MM.1S (cell line): ENCODE data around the gene SUMO4.

ENCODE experiments used
- DNase-seq: peaks from one replicate; pipeline ENCODE4 v3.0.0-alpha.2; 2015
- H2AFZ ChIP-seq: fragments of 300-600 bp; sonication (generic); 2 replicates; pipeline ENCODE4 v1.6.0; 2016; ENCODE audit warnings: antibody characterized with exemption, low read length
- H3F3A ChIP-seq: fragments of 300-600 bp; sonication (generic); 2 replicates; pipeline ENCODE4 v1.6.1; 2016; ENCODE audit warnings: mild to moderate bottlenecking, antibody characterized with exemption, low read length, moderate library complexity, mixed read lengths; ENCODE audit not compliant: insufficient read depth
- H3K27ac ChIP-seq: fragments of 300-600 bp; sonication (generic); 2 replicates; pipeline ENCODE4 v1.5.1; 2016; ENCODE audit warnings: mild to moderate bottlenecking, low read length
- H3K27me3 ChIP-seq: fragments of 300-600 bp; sonication (generic); replicated peaks from 2 replicates; pipeline ENCODE4 v1.6.0; 2016; ENCODE audit warnings: low read length; ENCODE audit not compliant: insufficient read depth
- H3K36me3 ChIP-seq: fragments of 300-600 bp; sonication (generic); replicated peaks from 2 replicates; pipeline ENCODE4 v1.6.1; 2016; ENCODE audit warnings: mild to moderate bottlenecking, low read length, mixed read lengths; ENCODE audit not compliant: insufficient read depth
- H3K4me1 ChIP-seq: fragments of 300-600 bp; sonication (generic); 2 replicates; pipeline ENCODE4 v1.6.1; 2016; ENCODE audit warnings: low read length, mixed read lengths
- H3K4me2 ChIP-seq: fragments of 300-600 bp; sonication (generic); 2 replicates; pipeline ENCODE4 v1.6.0; 2016; ENCODE audit warnings: low read depth, low read length
- H3K4me3 ChIP-seq: fragments of 300-600 bp; sonication (generic); 2 replicates; pipeline ENCODE4 v1.5.1; 2016; ENCODE audit warnings: low read length, mixed read lengths
- H3K79me2 ChIP-seq: fragments of 300-600 bp; sonication (generic); 2 replicates; pipeline ENCODE4 v1.6.1; 2016; ENCODE audit warnings: mixed run types, low read length, mixed read lengths
- H3K9ac ChIP-seq: fragments of 300-600 bp; sonication (generic); 2 replicates; pipeline ENCODE4 v1.6.1; 2016; ENCODE audit warnings: low read length, mixed read lengths
- H3K9me2 ChIP-seq: fragments of 300-600 bp; sonication (generic); replicated peaks from 2 replicates; pipeline ENCODE4 v1.6.1; 2016; ENCODE audit warnings: mild to moderate bottlenecking, low read length, mixed read lengths; ENCODE audit not compliant: insufficient read depth
- H3K9me3 ChIP-seq: fragments of 300-600 bp; sonication (generic); replicated peaks from 2 replicates; pipeline ENCODE4 v1.6.1; 2016; ENCODE audit warnings: mild to moderate bottlenecking, low read length, mixed read lengths; ENCODE audit not compliant: insufficient read depth
- H4K20me1 ChIP-seq: fragments of 300-600 bp; sonication (generic); 2 replicates; pipeline ENCODE4 v1.6.1; 2016; ENCODE audit warnings: mild to moderate bottlenecking, low read length, moderate library complexity, mixed read lengths; ENCODE audit not compliant: insufficient read depth
- EZH2 ChIP-seq: fragments of 300-600 bp; sonication (generic); optimal IDR thresholded peaks from 2 replicates; pipeline ENCODE3; 2017; ENCODE audit warnings: low read depth, mild to moderate bottlenecking, antibody characterized with exemption, low read length, mixed read lengths
- EZH2phosphoT487 ChIP-seq: fragments of 300-600 bp; sonication (generic); IDR thresholded peaks from 2 replicates; pipeline ENCODE4 v1.6.1; 2018; ENCODE audit warnings: antibody characterized with exemption, low read length
- TF ChIP-seq, protein P1 (sequence below): fragments of 300-600 bp; sonication (generic); IDR thresholded peaks from 2 replicates; pipeline ENCODE4 v1.5.1; 2016; ENCODE audit warnings: antibody characterized with exemption, low read length, mixed read lengths

The SUMO4 gene

DNA sequence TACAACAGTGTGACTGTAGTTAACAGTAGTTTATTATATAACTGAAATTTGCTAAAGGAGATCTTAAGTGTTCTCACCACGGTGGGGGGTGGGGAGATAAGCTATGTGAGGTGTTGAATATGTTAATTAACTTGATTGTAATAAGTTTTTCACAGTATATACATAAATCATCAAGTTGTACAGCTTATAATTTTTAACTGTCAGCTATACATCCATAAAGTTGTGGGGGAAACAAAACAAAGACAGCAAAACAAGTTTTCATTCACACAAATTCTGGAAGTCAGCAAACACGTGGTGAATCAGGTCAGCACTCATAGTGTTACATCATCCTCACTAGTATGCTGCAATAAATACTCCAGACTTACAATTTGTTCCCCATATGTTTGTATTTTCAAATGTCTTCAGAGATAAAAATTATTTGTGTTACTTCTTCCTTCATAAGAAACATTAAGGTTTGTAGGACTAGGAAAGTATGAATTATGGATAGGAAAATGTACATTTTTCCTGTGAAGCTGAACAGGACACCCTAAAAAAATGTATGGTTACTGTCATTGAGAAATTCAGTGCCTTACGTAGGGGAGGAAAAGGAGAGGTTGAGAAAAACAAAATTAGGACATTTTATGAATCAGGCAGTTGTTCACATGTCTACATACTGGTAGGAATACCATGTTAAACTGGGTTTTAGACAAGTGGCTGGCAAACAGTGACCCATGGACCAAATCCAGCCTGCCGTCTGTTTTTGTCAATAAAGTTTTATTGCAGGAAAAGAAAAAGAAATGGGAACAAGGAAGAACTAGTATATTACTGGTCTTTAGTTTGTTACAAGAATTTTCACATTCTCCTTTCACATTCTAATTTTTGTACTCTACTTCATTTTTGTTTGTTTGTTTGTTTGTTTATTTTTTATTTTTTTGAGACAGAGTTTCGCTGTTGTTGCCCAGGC, 6.0 kb downstream of the SUMO4 start:
- TF ChIP-seq, protein P1, sequence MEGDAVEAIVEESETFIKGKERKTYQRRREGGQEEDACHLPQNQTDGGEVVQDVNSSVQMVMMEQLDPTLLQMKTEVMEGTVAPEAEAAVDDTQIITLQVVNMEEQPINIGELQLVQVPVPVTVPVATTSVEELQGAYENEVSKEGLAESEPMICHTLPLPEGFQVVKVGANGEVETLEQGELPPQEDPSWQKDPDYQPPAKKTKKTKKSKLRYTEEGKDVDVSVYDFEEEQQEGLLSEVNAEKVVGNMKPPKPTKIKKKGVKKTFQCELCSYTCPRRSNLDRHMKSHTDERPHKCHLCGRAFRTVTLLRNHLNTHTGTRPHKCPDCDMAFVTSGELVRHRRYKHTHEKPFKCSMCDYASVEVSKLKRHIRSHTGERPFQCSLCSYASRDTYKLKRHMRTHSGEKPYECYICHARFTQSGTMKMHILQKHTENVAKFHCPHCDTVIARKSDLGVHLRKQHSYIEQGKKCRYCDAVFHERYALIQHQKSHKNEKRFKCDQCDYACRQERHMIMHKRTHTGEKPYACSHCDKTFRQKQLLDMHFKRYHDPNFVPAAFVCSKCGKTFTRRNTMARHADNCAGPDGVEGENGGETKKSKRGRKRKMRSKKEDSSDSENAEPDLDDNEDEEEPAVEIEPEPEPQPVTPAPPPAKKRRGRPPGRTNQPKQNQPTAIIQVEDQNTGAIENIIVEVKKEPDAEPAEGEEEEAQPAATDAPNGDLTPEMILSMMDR = no peak
- TF ChIP-seq EZH2 = no peak
- no peak for TF ChIP-seq EZH2phosphoT487
- Histone ChIP-seq H2AFZ (no peak overlapping the region), H3K4me1 (no peaks in the 10 kb centered on the region), H3K9ac (no peak overlapping the region), H3K4me3 (no peak overlapping the region), H3F3A (no peaks in the 10 kb centered on the region), H3K9me3 (no peaks in the 10 kb centered on the region), H3K9me2 (no peaks in the 10 kb centered on the region), H4K20me1 (no peaks in the 10 kb centered on the region), H3K4me2 (no peak overlapping the region), H3K79me2 (no peaks in the 10 kb centered on the region), H3K27me3 (no peaks in the 10 kb centered on the region), H3K27ac (no peak overlapping the region), H3K36me3 (no peaks in the 10 kb centered on the region)
- DNase-seq = no peak

DNA sequence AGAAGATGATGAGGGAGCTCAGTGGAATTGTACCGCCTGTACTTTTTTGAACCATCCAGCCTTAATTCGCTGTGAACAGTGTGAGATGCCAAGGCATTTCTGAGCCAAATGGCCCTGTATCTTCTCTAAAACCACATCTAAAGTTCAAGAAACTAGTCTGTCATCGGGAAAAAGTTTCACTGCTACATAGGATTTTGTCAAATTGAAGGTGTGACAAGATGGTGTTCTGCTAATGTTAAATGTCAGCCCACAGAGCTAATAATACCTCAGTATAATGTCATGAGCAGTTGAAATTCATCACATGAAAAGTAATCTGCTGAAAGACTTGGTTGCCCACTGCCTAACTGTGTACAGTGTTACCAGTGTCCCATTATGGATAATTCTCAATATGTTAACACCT, 9.6 kb downstream of the SUMO4 start:
- no peaks in the 10 kb centered on the region for H3K4me1 ChIP-seq
- TF ChIP-seq EZH2phosphoT487 = no peak
- TF ChIP-seq, protein P1 = no peak
- TF ChIP-seq EZH2 = no peak

DNA sequence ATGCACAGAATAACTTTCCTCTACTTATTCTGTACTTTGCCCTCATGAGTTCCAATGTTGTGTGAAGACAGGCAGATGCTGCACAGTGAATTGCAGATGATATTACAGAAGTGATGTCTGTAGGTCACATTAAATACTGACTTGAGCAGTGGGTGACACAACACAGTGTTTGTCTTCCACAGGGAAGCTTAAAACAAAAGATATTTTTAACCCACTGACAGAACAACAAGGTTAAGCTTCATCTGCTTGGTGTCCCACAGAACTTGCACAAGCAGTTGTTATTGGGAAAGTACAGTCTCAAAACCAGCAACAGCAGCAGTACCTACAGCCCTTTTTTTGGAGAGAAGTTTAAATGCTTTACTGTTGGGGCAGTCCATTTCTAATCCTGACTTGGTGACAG, 10.5 kb downstream of the SUMO4 start:
- Histone ChIP-seq H3K27me3 (no peaks in the 10 kb centered on the region), H3K4me1 (no peaks in the 10 kb centered on the region), H3F3A (no peaks in the 10 kb centered on the region), H4K20me1 (no peaks in the 10 kb centered on the region), H3K4me3 (no peak overlapping the region), H3K9me2 (no peaks in the 10 kb centered on the region), H3K36me3 (no peaks in the 10 kb centered on the region), H3K79me2 (no peaks in the 10 kb centered on the region), H3K4me2 (no peak overlapping the region), H3K9ac (no peak overlapping the region), H2AFZ (no peak overlapping the region), H3K9me3 (no peaks in the 10 kb centered on the region), H3K27ac (no peak overlapping the region)
- TF ChIP-seq EZH2 = no peak
- TF ChIP-seq EZH2phosphoT487 = no peak
- TF ChIP-seq, protein P1 = no peak
- no peak for DNase-seq

More for the DNA sequence above, 9.6 kb downstream of the SUMO4 start:
- Histone ChIP-seq H3K4me3 (no peak overlapping the region), H3K4me2 (no peak overlapping the region), H3K9me3 (no peaks in the 10 kb centered on the region), H4K20me1 (no peaks in the 10 kb centered on the region), H3K9me2 (no peaks in the 10 kb centered on the region), H3K79me2 (no peaks in the 10 kb centered on the region), H2AFZ (no peak overlapping the region), H3F3A (no peaks in the 10 kb centered on the region), H3K9ac (no peak overlapping the region), H3K27me3 (no peaks in the 10 kb centered on the region), H3K27ac (no peak overlapping the region), H3K36me3 (no peaks in the 10 kb centered on the region)
- no peak for DNase-seq
